HUES64 (cell line): ENCODE results near the gene STAC2.

Source experiments
- H3K27ac ChIP-seq: 2 replicates; pipeline ENCODE4 v1.7.0; 2013; ENCODE audit warnings: low read depth, low read length, inconsistent platforms
- H3K27me3 ChIP-seq: 2 replicates; pipeline ENCODE4 v1.6.1; 2013; ENCODE audit warnings: mild to moderate bottlenecking, low read length; ENCODE audit not compliant: insufficient read depth
- H3K36me3 ChIP-seq: 2 replicates; pipeline ENCODE4 v1.6.1; 2013; ENCODE audit warnings: mild to moderate bottlenecking, low read length; ENCODE audit not compliant: insufficient read depth
- H3K4me1 ChIP-seq: 2 replicates; pipeline ENCODE4 v1.6.1; 2013; ENCODE audit warnings: mild to moderate bottlenecking, low read length, moderate library complexity; ENCODE audit not compliant: insufficient read depth
- H3K4me3 ChIP-seq: 2 replicates; pipeline ENCODE4 v1.5.1; 2013; ENCODE audit warnings: mild to moderate bottlenecking, low read length, moderate library complexity
- H3K9ac ChIP-seq: 2 replicates; pipeline ENCODE4 v1.6.1; 2013; ENCODE audit warnings: mild to moderate bottlenecking, low read depth, low read length
- H3K9me3 ChIP-seq: 2 replicates; pipeline ENCODE4 v1.6.1; 2013; ENCODE audit warnings: low read depth, low read length; ENCODE audit not compliant: insufficient read depth
- WGBS: fragments of 150-250, 120-280 bp; methylation state at CpG from one replicate; pipeline ENCODE4 v1.1.7; 2013; ENCODE audit warnings: missing lambda C conversion rate; 5-methylcytosine and 5-hydroxymethylcytosine counted together

The STAC2 gene

DNA sequence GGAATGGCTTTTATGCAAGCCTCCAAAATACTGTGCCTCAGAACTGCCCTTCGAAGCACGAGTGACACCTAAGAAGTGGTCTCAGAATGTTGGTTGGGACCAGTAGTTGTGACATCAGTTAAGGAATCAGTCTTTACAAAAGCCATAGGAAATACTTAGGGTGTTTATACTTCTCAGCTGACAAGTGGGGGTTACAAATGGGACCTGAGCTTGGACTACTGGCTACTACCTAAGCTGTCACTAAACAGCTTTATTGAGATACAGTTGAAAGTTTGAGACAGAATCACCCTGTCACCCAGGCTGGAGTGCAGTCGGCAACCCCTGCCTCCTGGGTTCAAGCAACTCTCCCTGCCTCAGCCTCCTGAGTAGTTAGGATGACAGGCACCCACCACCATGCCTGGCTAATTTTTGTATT, 20.6 kb downstream of the STAC2 start:
- 92% methylated on average over 3 of the region's 3 CpGs for WGBS
- Histone ChIP-seq H3K9ac (no peak overlapping the region), H3K4me3 (no peak overlapping the region), H3K9me3 (no peaks in the 10 kb centered on the region), H3K27ac (no peak overlapping the region), H3K27me3 (peaks cover 10% of the 10 kb centered on the region), H3K36me3 (peaks cover 47% of the 10 kb centered on the region), H3K4me1 (peaks cover 12% of the 10 kb centered on the region; the same call in 1 of the 2 replicates)

DNA sequence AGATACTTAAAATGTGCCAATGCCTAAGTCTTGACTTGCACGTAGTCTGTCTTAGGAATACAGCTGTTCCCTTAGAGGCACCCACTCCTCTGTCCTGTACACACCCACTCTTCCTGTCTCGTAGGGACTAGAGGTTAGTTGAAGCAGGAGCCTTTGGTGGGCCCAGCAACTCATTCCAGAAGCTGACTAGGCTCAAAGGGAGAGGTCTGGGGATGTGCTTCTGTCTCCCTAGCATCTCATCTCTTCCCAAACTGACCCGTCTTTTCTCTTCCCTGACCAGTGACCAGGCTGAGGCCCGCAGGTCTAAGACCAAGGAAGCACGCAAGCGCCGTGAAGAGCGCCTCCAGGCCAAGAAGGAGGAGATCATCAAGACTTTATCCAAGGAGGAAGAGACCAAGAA, 21.5 kb downstream of the STAC2 start:
- Histone ChIP-seq H3K4me3 (no peak overlapping the region), H3K9ac (no peak overlapping the region), H3K27ac (no peak overlapping the region), H3K9me3 (no peaks in the 10 kb centered on the region), H3K4me1 (peaks cover 12% of the 10 kb centered on the region; the same call in 1 of the 2 replicates), H3K27me3 (0 out of 2 replicates have a peak, but pooled peaks cover 1% of the 10 kb centered on the region), H3K36me3 (peaks cover 47% of the 10 kb centered on the region)
- WGBS = 94% methylated on average over 8 of the region's 8 CpGs

DNA sequence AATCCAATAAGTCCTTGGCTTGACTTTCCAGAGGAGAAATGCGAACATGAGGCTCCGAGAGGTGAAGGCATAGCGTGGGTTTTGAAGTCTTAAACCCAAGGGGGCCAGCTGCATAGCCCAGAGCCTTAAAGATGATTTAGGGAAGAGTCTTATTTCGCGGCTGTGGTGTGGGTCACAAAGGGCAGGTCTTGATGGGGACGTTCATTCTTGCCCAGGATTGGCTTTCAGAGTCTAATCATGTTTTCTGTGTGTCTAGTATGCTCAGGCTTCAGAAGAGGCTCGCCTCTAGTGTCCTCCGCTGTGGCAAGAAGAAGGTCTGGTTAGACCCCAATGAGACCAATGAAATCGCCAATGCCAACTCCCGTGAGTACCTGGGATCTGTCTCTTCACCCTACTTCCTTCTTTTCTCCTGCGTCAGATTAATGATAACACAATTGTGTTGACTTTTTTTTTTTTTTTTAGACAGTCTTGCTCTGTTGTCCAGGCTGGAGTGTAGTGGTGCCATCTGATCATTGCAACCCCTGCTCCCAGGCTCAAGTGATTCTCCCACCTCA, 24.7 kb downstream of the STAC2 start:
- Histone ChIP-seq H3K4me3 (peak overlapping the region; percentile 90), H3K9ac (peak overlapping the region; percentile 97), H3K4me1 (peaks cover 10% of the 10 kb centered on the region), H3K9me3 (no peaks in the 10 kb centered on the region), H3K27me3 (no peaks in the 10 kb centered on the region), H3K36me3 (peaks cover 47% of the 10 kb centered on the region), H3K27ac (peak overlapping the region; percentile 87)
- 57% methylated on average over 11 of the region's 11 CpGs for WGBS

DNA sequence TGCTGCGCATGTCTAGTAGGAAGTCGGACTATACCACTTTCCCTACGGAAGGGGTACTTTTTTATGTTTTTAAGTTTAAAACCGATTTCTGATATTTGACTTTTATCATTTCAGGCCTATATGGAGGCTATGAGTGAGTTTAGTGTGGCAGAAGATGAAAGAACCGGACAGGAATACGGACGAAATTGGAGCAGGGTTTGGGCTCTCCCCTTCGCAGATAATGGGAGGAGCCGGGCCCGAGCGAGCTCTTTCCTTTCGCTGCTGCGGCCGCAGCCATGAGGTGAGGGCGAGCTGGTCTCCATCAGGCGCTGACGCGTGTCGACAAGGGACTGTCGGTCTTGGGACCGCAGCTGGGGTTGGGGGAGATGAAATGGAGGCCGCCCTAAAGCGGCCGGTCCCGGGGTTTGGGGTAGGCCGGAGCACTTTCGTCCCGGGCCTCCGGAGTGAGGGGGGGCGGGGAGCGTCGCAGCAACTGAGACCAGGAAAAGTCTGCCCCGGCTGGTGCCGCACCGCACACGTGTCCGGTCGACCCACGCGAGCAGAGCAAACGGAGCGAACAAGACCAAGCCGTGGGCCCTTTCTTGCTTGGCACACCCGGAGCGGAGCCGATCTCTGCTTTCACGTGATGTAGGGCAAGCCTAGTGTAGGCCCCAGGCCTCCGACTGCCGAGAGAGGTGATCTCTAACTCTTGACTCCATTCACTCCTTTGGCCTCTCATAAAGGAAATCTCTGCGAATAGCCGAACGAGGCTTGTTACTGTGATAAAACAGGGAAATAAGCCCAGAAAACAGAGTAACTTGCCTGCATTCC, 25.5 kb downstream of the STAC2 start, which contains the start of gene RPL19:
Gene RPL19, plus strand, starts transcription at position 214 of the 810 bp plus-strand sequence. Its CDS starts 62 bp downstream, at position 276.
- Histone ChIP-seq H3K9ac (peak within 1 kb of the TSS; percentile 97), H3K4me1 (peaks cover 18% of the 10 kb centered on the region), H3K9me3 (no peaks in the 10 kb centered on the region), H3K27ac (peak within 1 kb of the TSS; percentile 87), H3K27me3 (no peaks in the 10 kb centered on the region), H3K4me3 (peak within 1 kb of the TSS; percentile 90), H3K36me3 (peaks cover 46% of the 10 kb centered on the region)
- under 1% methylated on average over 52 of the region's 52 CpGs for WGBS

DNA sequence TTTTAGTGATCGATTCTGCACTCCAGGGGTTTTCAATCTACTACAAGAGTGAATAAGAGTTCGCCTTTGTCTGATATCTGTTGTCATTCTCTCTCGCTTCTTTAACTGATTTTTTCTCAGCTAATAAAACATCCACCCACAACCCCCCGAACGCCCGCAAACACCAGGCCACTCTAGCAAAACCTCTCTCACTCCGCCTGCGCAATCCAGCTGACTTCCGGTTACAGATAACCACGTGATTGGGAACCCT, 26.0 kb downstream of the STAC2 start:
- peaks cover 23% of the 10 kb centered on the region for H3K4me1 ChIP-seq
- H3K27ac ChIP-seq = peak overlapping the region; percentile 87
- H3K9me3 ChIP-seq = no peaks in the 10 kb centered on the region
- H3K27me3 ChIP-seq = no peaks in the 10 kb centered on the region
- H3K9ac ChIP-seq = peak overlapping the region; percentile 97
- WGBS = 2% methylated on average over 10 of the region's 10 CpGs
- peaks cover 41% of the 10 kb centered on the region for H3K36me3 ChIP-seq
- H3K4me3 ChIP-seq = peak overlapping the region; percentile 90

DNA sequence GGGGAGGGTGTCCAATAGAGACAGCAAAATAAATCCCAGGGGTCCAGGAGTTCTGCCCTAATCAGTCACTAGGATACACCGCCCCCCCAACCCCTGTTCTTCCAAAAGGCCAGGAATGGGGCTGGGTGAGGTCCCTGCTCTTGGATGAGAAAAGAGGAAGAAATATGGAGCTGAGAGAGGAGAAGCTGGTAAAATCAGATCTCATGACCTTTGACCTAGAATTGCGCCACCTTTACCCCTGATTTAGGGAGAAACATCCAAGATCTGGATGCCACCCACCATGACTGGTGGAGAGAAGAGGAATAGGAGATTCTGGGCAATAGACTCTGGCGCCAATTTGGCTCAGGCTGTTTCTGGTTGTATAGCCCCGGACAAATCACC, 27.6 kb downstream of the STAC2 start:
- Histone ChIP-seq H3K4me3 (peak overlapping the region; percentile 79), H3K9ac (0 out of 2 replicates have a peak overlapping the region, but pooled peaks have one; percentile 28), H3K27me3 (no peaks in the 10 kb centered on the region), H3K36me3 (peaks cover 36% of the 10 kb centered on the region), H3K4me1 (peaks cover 24% of the 10 kb centered on the region), H3K27ac (peak overlapping the region; percentile 70; the same call in 1 of the 2 replicates), H3K9me3 (no peaks in the 10 kb centered on the region)
- 88% methylated on average over 3 of the region's 4 CpGs for WGBS

DNA sequence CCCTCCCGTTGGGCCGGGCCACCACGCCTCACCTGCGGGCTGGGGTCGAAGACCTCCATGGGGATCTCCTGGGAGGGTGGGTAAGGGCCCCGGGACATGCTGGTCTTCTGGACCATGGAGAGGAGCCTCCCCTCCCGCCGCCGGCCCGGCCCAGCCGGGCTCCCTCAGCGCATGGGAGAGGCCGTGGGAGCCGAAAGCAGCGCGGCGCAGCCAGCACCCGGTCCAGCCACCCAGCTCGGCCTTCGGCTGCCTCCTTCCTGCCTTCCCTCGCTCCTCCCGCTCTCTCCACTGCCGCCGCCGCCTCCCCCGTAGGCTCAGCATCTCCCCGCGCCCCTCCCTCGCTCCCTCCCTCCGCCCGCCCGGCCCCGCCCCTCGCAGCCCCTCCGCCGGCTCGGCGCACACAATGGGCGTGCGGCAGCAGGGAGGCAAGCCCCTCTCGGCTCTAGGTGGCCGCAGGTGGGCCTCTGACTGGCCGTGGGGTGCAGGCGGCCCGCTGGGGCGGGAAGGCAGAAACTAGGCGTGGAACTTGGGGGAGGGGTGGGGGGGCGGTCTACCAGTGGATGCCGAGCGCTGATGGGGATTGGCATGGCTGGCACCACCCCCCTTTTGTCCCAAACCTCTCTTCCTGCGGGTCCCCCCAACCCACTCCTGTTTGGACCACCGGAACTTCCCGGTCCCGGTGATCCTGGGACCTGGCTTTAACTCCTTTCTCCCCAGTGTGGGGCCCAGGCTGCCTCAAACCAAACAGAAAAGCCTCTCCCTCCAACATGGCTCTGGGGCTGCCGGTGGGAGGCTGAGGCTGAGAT, 28.2 kb downstream of the STAC2 start, which contains the start of gene CACNB1:
Gene CACNB1, minus strand, starts transcription at position 290 of the 806 bp plus-strand sequence. Its CDS starts 174 bp downstream, at position 116.
- Histone ChIP-seq H3K27me3 (no peaks in the 10 kb centered on the region), H3K9ac (peak within 1 kb of the TSS; percentile 48; the same call in 1 of the 2 replicates), H3K9me3 (no peaks in the 10 kb centered on the region), H3K27ac (peak within 1 kb of the TSS; percentile 70), H3K4me3 (peak within 1 kb of the TSS; percentile 79), H3K4me1 (peaks cover 24% of the 10 kb centered on the region), H3K36me3 (peaks cover 36% of the 10 kb centered on the region)
- under 1% methylated on average over 54 of the region's 55 CpGs for WGBS

DNA sequence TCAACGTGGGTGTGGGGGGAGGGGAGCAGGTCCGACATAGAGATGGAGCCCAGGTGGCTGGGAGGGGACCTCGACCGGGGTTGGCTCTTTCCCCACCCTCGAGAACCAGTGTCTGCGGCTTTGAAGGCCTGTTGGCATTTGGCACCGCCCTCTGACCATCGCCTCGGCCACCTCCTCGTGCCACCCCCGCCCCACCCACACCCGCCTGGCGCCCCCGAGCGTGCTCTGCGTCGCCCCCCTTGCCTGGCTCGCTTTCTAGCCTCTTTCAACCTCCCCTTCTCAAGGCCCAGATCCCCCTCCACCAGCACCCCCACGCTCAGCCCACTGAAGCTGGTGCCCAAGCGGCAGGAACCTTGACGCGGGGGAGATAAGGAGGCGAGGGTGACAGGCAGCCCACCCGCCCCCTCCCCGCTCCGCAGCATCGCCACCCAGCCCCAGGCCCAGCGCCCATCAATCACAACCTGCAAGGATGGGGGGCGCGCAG, 28.9 kb downstream of the STAC2 start:
- H3K9ac ChIP-seq = 0 out of 2 replicates have a peak overlapping the region, but pooled peaks have one; percentile 48
- no peak overlapping the region for H3K27ac ChIP-seq
- peak overlapping the region; percentile 79 for H3K4me3 ChIP-seq
- H3K4me1 ChIP-seq = peaks cover 24% of the 10 kb centered on the region
- no peaks in the 10 kb centered on the region for H3K27me3 ChIP-seq
- H3K9me3 ChIP-seq = no peaks in the 10 kb centered on the region
- under 1% methylated on average over 28 of the region's 30 CpGs for WGBS
- peaks cover 36% of the 10 kb centered on the region for H3K36me3 ChIP-seq

DNA sequence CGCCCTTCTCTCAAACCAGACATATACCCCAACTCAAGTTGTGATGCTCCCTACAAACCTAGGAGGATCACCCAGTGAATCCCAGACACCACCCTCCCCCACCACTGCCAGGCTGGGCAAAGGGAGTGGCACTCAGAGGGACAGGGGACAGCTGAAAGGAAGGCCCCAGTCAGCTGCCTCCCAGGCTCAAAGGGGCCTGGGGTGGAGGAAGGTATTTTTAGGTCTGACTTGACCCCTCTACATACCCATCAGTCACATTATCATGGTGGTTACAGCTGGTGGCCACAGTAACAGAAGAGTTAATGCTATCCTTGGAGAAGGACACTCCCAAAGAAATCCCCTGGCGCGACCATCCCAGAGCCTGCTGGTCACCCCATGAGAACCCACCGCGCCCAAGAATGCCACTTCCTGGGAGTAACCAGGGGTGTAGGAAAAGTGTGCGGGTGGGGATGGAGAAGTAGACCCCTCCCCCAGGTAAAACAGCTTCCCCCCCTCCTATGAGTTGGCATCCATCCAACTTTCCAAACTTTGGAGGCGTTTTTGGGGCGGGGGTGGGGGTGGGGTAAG, 29.4 kb downstream of the STAC2 start:
- Histone ChIP-seq H3K9me3 (no peaks in the 10 kb centered on the region), H3K4me3 (peak overlapping the region; percentile 79), H3K4me1 (peaks cover 23% of the 10 kb centered on the region), H3K27me3 (no peaks in the 10 kb centered on the region), H3K9ac (no peak overlapping the region), H3K27ac (no peak overlapping the region), H3K36me3 (peaks cover 36% of the 10 kb centered on the region)
- WGBS = 52% methylated on average over 5 of the region's 8 CpGs

DNA sequence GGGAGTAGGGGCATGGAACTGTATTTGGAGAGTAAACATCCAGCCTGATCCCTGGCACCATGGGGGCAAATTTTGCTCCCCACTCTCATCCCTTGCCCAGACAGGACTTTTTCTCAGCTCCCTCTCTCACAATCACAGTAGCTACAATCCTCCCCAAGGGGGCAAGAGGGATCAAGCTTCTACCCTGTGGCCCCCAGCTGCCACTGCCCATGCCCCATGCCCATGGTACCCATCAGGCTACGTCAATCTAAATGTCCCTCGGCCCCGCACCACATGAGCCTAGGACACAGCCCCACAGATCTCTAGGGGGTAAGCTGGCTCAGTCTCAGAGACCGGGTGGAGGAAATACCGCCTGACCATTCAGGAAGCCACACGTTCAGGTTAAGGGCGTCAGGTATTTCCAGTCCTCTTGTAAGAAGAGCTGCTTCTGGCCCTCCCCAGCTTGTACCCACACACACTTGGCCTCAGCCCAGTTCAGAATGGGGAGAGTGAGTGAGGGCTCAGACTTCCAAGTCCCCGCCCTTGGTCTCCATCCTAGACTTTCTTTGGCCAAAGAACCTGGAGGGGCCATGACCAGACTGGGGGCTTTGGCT, 30.1 kb downstream of the STAC2 start:
- Histone ChIP-seq H3K27ac (no peak overlapping the region), H3K27me3 (no peaks in the 10 kb centered on the region), H3K9me3 (no peaks in the 10 kb centered on the region), H3K4me3 (peak overlapping the region; percentile 79), H3K4me1 (peaks cover 18% of the 10 kb centered on the region), H3K9ac (no peak overlapping the region), H3K36me3 (peaks cover 35% of the 10 kb centered on the region)
- 77% methylated on average over 8 of the region's 8 CpGs for WGBS
